HG03196 (cell line): ENCODE results near the gene HDGFL2.

ENCODE experiments used
- ATAC-seq: cut with Tn5 transposase; IDR thresholded peaks from one replicate; pipeline ENCODE4 v1.9.1; 2021; ENCODE audit not compliant: unreplicated experiment

Gene HDGFL2

GRCh38 chr19:4464815-4465581 lies 7.1 kb upstream of the HDGFL2 start:
- ATAC-seq, result no peak

GRCh38 chr19:4467835-4468234 lies 4.3 kb upstream of the HDGFL2 start:
- ATAC-seq, result no peak

GRCh38 chr19:4471403-4472173 lies 509 bp upstream of the HDGFL2 start:
- peak; percentile 83 for ATAC-seq

- ATAC-seq, result no peak
These were observed 1.1 kb downstream of the HDGFL2 start for GRCh38 chr19:4473011-4473762.

GRCh38 chr19:4473763-4474513 lies 1.8 kb downstream of the HDGFL2 start:
- ATAC-seq, result no peak

GRCh38 chr19:4474514-4475022 lies 2.5 kb downstream of the HDGFL2 start:
- ATAC-seq, result no peak

- no peak for ATAC-seq
These were observed 5.1 kb downstream of the HDGFL2 start for GRCh38 chr19:4477034-4477801.

GRCh38 chr19:4482721-4483364 lies 10.7 kb downstream of the HDGFL2 start:
- no peak for ATAC-seq

- ATAC-seq, result no peak
These were observed 11.3 kb downstream of the HDGFL2 start for GRCh38 chr19:4483385-4483784.

GRCh38 chr19:4487572-4487971 lies 15.5 kb downstream of the HDGFL2 start:
- no peak for ATAC-seq

- ATAC-seq, result no peak
These were observed 16.4 kb downstream of the HDGFL2 start for GRCh38 chr19:4488496-4488895.

- ATAC-seq, result no peak
These were observed 19.3 kb downstream of the HDGFL2 start for GRCh38 chr19:4491446-4491845.

GRCh38 chr19:4492337-4493103 lies 20.4 kb downstream of the HDGFL2 start:
- ATAC-seq, result no peak

- no peak for ATAC-seq
These were observed 21.2 kb downstream of the HDGFL2 start for GRCh38 chr19:4493104-4493928.

GRCh38 chr19:4493929-4494690 lies 22.0 kb downstream of the HDGFL2 start:
- no peak for ATAC-seq

GRCh38 chr19:4494691-4495064 lies 22.6 kb downstream of the HDGFL2 start:
- no peak for ATAC-seq

- no peak for ATAC-seq
These were observed 23.4 kb downstream of the HDGFL2 start for GRCh38 chr19:4495471-4495870.
